CD4-positive, alpha-beta T cell treated with Interleukin-17A for 1 hour (primary cell): ENCODE results near the gene SAMD4B.
A peak's percentile ranks its signal among the peaks of the same experiment; 100 is the strongest.
"Not testable (repeated sequence)": the region's sequence is repeated elsewhere in the genome, so short reads cannot be mapped to it uniquely, and the experiment has no call there.

Experiments
- DNase-seq: peaks from one replicate; pipeline ENCODE4 v3.0.0-alpha.2; 2020

The SAMD4B gene

GRCh38 chr19:39310558-39311311 lies 31.5 kb upstream of the SAMD4B start:
- no peak for DNase-seq

DNA sequence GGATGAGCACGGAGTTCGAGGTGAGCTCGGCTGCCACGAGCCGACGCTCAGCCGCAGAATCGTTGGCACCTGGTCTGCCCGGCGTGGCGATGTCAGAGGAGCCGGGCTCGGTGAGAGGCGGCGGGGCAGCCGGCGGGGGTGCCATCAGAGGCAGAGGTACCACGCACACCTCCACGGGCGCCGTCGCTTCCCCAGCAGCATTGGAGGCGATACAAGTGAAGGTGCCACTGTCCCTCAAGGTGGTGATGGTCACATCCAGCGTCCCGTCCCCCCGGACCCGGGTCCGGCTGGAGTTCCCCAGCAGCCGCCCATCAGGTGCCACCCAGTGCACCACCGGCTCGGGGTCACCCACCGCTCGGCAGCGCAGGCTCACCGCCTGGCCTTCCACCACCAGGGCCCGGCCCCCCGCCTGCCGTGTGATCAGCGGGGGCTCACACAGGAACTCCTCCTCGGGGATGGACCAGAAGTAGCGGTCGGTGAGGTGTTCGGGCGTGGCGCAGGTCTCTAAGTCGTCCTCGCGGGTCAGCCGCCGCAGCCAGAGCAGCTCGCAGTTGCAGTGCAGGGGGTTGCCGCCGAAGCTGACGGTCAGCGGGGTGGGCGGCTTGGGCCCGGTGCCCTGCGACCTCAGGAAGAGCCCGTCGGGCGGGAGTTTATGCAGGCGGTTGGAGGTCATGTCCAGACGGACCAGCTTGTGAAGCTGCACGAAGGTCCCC lies 28.0 kb upstream of the SAMD4B start:
- no peak for DNase-seq

GRCh38 chr19:39315933-39316332 lies 26.3 kb upstream of the SAMD4B start:
- DNase-seq = no peak

GRCh38 chr19:39316627-39317321 lies 25.4 kb upstream of the SAMD4B start:
- no peak for DNase-seq

DNA sequence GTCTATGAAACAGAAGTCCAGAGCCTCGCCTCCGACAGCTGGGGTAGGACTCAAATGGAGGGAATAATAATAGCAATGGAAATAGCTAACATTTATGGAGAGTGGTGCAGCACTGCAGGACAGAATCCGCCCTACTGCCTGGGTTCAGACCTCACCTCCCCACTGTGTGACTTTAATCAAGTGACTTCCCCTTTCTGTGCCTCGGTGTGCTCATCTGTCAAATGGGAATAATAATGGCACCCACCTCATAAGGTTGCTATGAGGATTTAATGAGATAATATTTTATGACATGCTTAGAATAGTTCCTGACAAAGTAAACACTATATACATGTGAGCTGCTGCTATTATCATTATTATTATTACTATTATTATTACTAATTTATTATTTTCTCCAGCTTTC lies 24.7 kb upstream of the SAMD4B start:
- no peak for DNase-seq

GRCh38 chr19:39318071-39318470 lies 24.1 kb upstream of the SAMD4B start:
- no peak for DNase-seq

- no peak for DNase-seq
These were observed 23.5 kb upstream of the SAMD4B start for GRCh38 chr19:39318690-39319089.

DNA sequence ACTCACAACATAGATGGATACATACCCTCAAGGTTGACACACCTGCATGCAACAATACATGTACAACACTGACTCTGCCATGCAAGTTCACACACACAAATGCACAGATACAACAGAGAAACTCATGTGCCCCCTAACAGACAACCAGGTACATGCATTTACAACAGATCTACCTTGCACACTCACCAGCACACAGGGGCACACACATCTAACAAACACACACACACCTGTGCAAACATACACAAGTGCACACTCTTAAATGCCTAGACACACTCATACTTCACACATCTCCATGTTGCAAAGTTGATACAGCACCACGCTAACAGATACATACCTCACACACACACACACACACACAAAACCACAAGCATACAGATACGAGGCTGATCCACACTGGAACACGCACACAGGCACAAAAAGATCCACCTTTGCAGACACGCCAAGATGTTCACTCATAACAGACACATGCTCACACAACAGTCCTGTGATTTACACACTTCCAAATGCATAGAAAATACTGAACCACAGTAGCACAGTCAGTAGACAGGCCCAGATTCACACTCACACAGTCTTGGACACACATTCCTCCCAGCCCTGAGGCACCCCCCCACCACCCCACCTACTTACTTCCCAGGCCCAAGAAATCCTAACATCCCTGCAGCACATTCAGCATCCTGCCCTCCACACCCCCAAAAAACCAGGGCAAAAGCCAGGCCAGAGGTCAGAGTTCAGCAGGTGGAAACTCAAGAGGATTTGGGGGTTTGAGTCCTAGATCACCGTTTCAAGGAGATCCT lies 22.9 kb upstream of the SAMD4B start:
- no peak for DNase-seq

- no peak for DNase-seq
These were observed 22.4 kb upstream of the SAMD4B start for GRCh38 chr19:39319892-39320248.

DNA sequence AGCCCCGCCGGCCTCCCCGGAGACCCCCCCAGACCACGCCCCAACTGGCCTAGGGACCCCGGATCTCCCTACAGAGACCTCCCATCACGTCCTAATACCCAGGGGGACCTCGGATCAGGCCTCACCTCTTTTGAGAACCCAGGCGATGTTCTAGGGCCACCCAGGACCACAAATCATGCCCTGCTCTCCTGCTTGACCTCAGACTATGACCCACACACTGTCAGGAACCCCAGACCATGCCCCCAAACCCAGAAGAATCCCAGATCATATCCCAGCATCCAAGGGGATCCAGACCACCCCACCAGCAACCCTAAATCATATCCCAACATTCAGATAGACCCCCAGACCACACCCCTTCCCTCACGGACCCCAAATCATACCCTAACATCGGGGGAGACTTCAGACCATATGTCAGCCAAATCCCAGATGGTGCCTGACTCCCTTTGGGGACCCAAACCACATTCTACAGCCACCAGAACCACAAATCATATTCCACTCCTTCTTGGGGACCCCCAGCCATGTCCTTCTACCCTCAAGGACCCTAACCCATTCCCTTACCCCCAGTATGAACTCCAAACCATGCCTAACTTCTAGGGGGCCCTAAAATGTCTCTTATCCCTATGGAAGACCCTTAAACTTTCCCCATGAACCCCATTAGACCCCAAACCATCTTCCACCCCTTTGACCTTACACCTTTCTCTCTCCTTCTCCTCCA lies 20.9 kb upstream of the SAMD4B start:
- no peak for DNase-seq

DNA sequence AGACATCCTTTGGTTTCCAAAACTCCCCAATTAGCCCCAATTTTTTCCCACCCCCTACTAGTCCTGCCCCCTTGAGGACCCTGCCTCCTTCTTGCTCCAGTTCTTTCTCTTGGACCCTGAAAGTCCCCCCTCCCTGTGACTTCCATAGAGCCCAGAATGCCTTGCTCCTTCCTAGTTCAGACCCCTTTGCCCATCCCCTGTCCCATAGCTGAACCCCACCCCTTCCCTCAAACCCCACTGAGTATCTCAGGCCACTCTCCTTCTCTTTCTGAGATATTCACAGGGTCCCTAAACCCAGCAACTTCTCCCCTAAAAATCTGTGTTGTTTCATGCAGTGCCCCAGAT lies 20.4 kb upstream of the SAMD4B start:
- DNase-seq = no peak

DNA sequence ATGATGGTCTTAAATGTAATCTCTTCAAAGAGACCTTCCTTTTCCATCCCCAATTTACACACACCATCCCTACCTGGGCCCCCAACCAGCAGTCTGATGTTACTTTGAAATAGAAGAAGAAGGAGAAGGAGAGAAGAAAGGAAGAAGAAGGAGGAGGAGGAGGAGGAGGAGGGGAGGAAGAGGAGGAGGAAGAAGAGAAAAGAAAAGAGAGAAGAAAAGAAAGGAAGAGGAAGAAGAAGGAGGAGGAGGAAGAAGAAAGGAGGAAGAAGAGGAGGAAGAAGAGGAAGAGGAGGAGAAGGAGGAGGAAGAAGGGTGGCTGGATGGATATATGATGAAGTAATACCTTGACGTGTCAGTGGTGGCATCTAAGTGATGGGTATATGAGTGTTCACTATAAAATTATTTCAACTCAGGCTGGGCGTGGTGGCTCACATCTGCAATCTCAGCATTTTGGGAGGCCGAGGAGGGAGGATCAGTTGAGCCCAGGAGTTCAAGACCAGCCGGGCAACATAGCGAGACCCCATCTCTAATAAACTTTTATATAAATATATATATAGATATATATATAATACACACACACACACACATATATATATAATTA lies 17.9 kb upstream of the SAMD4B start:
- DNase-seq = no peak

DNA sequence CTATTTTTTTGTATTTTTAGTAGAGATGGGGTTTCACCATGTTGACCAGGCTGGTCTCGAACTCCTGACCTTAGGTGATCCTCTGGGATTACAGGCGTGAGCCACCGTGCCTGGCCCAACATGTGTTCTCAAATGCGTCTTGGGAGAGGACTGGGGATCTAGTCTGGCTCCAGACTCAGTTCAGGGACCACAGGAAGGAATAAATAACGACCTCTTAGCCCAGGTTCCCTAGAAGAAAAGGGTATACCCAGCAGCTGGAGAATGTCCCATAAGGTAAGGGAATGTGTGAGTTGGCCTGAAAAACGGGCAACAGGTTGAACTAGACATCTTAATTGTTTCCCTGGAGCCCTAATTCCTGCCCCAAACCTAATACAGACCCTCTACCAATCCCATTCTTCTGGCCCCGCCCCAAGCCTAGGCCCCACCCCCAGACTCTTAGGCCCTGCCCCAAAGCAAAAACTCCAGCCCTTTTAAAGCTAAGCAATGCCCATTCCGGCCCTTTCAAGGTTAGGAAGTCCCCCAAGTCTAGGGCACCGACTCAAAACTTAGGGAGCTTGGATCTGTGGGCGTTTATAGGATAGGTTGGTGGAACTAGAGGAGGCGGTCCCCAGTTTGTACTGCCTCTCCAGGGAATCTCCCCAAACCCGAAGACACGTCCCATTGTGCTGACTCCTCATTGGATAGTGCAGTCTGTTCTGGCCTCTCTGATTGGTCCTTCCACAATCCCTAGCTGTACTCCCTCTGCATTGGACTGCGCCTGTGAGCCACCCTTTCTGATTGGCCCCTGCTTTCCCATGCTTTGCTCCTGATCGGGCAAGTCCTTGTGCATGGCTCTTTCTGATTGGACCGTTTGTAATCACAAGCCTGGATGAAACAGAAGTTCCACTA lies 16.2 kb upstream of the SAMD4B start:
- DNase-seq = peak; percentile 34

- DNase-seq = no peak
These were observed 14.7 kb upstream of the SAMD4B start for GRCh38 chr19:39327363-39328045.

- peak; percentile 84 for DNase-seq
These were observed 14.0 kb upstream of the SAMD4B start for GRCh38 chr19:39328046-39328705.

- no peak for DNase-seq
These were observed 12.3 kb upstream of the SAMD4B start for GRCh38 chr19:39329948-39330347.

GRCh38 chr19:39332293-39332692 lies 9.9 kb upstream of the SAMD4B start:
- no peak for DNase-seq

GRCh38 chr19:39332738-39333137 lies 9.5 kb upstream of the SAMD4B start:
- DNase-seq = not testable (repeated sequence)

GRCh38 chr19:39333507-39333906 lies 8.7 kb upstream of the SAMD4B start:
- DNase-seq = no peak

DNA sequence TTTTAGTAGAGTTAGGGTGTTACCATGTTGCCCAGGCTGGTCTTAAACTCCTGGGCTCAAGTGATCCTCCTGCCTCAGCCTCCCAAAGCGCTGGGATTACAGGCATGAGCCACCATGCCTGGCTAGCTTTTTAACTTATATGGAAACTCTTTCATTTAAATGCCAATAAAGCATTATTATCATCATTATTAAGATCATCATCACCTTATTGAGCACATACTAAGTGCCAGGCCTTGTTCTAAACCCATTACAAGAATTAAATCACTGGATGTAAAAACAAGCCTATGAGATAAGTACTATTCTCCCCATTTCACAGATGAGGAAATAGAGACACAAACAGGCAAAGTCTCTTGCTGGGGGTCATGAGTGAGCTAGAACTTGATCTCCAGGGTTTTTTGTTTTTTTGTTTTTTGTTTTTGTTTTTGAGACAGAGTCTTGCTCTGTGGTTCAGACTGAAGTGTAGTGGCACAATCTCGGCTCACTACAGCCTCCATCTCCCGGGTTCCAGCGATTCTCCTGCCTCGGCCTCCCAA lies 7.7 kb upstream of the SAMD4B start:
- no peak for DNase-seq
